Measurements from ENCODE around the gene PDPK1.

The PDPK1 gene

GRCh38 chr16:2507665-2508064 lies 30.2 kb upstream of the PDPK1 start:
- no peaks in the 10 kb centered on the region for H3K27me3 ChIP-seq (ENCODE audit: insufficient read depth, poor library complexity, severe bottlenecking)
- H3K4me3 ChIP-seq (replicated peaks; ENCODE audit: insufficient read depth, low read length): no peak overlapping the region
- TF ChIP-seq REST (IDR thresholded peaks at IDR 0.05; ENCODE audit: insufficient replicate concordance, low read depth) (no peak), SPI1 (IDR thresholded peaks at IDR 0.05; ENCODE audit: borderline replicate concordance, low read depth) (no peak), POLR2AphosphoS5 (IDR thresholded peaks at IDR 0.05; ENCODE audit: low read depth) (no peak), GABPA (IDR thresholded peaks at IDR 0.05; ENCODE audit: low read depth) (no peak), CTCF (IDR thresholded peaks at IDR 0.05; ENCODE audit: insufficient read depth, low read length) (no peak)
- peak; percentile 79 to 80 for DNase-seq (ENCODE audit: low read depth in 1 of 2, low spot score in 1 of 2)
- peak overlapping the region; percentile 78 for H3K27ac ChIP-seq (replicated peaks)

GRCh38 chr16:2508722-2509400 lies 29.0 kb upstream of the PDPK1 start:
- no peak for TF ChIP-seq GABPA (IDR thresholded peaks at IDR 0.05; ENCODE audit: low read depth)
- no peak for TF ChIP-seq POLR2AphosphoS5 (IDR thresholded peaks at IDR 0.05; ENCODE audit: low read depth)
- no peak for TF ChIP-seq SPI1 (IDR thresholded peaks at IDR 0.05; ENCODE audit: borderline replicate concordance, low read depth)
- no peak for TF ChIP-seq CTCF (IDR thresholded peaks at IDR 0.05; ENCODE audit: insufficient read depth, low read length)
- no peak for TF ChIP-seq REST (IDR thresholded peaks at IDR 0.05; ENCODE audit: insufficient replicate concordance, low read depth)
- H3K27ac ChIP-seq (replicated peaks): no peak overlapping the region
- no peak for DNase-seq (ENCODE audit: low read depth in 1 of 2, low spot score in 1 of 2)
- H3K4me3 ChIP-seq (replicated peaks; ENCODE audit: insufficient read depth, low read length): no peak overlapping the region
- H3K27me3 ChIP-seq (ENCODE audit: insufficient read depth, poor library complexity, severe bottlenecking): no peaks in the 10 kb centered on the region

GRCh38 chr16:2511128-2511800 lies 26.6 kb upstream of the PDPK1 start:
- no peak overlapping the region for H3K27ac ChIP-seq (replicated peaks)
- no peaks in the 10 kb centered on the region for H3K27me3 ChIP-seq (ENCODE audit: insufficient read depth, poor library complexity, severe bottlenecking)
- no peak for TF ChIP-seq SPI1 (IDR thresholded peaks at IDR 0.05; ENCODE audit: borderline replicate concordance, low read depth)
- no peak for TF ChIP-seq POLR2AphosphoS5 (IDR thresholded peaks at IDR 0.05; ENCODE audit: low read depth)
- TF ChIP-seq CTCF (IDR thresholded peaks at IDR 0.05; ENCODE audit: insufficient read depth, low read length): no peak
- no peak for TF ChIP-seq GABPA (IDR thresholded peaks at IDR 0.05; ENCODE audit: low read depth)
- no peak overlapping the region for H3K4me3 ChIP-seq (replicated peaks; ENCODE audit: insufficient read depth, low read length)
- DNase-seq (ENCODE audit: low read depth in 1 of 2, low spot score in 1 of 2): no peak
